ENCODE measurements around the gene PLAAT3.
"Not testable (repeated sequence)": the region's sequence is repeated elsewhere in the genome, so short reads cannot be mapped to it uniquely, and the experiment has no call there.

DNA sequence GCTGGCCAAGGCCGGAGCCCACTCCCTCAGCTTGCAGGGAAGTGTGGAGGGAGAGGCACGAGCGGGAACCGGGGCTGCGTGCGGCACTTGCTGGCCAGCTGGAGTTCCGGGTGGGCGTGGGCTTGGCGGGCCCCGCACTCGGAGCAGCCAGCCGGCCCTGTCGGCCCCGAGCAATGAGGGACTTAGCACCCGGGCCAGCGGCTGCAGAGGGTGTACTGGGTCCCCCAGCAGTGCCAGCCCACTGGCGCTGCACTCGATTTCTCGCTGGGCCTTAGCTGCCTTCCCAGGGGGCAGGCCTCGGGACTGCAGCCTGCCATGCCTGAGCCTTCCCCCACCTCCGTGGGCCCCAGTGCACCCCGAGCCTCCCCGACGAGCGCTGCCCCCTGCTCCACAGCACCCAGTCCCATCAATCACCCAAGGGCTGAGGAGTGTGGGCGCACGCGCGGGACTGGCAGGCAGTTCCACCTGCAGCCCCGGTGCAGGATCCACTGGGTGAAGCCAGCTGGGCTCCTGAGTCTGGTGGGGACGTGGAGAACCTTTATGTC, 64.0 kb downstream of the PLAAT3 start:
- TF ChIP-seq POLR2AphosphoS5 (IDR thresholded peaks at IDR 0.05), result not testable (repeated sequence)
- TF ChIP-seq, protein P1, sequence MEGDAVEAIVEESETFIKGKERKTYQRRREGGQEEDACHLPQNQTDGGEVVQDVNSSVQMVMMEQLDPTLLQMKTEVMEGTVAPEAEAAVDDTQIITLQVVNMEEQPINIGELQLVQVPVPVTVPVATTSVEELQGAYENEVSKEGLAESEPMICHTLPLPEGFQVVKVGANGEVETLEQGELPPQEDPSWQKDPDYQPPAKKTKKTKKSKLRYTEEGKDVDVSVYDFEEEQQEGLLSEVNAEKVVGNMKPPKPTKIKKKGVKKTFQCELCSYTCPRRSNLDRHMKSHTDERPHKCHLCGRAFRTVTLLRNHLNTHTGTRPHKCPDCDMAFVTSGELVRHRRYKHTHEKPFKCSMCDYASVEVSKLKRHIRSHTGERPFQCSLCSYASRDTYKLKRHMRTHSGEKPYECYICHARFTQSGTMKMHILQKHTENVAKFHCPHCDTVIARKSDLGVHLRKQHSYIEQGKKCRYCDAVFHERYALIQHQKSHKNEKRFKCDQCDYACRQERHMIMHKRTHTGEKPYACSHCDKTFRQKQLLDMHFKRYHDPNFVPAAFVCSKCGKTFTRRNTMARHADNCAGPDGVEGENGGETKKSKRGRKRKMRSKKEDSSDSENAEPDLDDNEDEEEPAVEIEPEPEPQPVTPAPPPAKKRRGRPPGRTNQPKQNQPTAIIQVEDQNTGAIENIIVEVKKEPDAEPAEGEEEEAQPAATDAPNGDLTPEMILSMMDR (IDR thresholded peaks at IDR 0.05), result not testable (repeated sequence)

Measured in sigmoid colon (tissue), 4 donors.